Colonic mucosa (tissue), 4 donors: ENCODE data around the gene IFI27. TPM values are rescaled to one million over a fixed set of nuclear protein-coding genes. Genes with fewer than 3 reads are reported as not detected.
"Not testable (repeated sequence)": the region's sequence is repeated elsewhere in the genome, so short reads cannot be mapped to it uniquely, and the experiment has no call there.

Experiments
- DNase-seq: peaks from one replicate; pipeline ENCODE4 v3.0.0-alpha.2; 2020
- H3K27ac ChIP-seq: fragments of 200-600 bp; one replicate; pipeline ENCODE4 v1.8.0; 2021
- H3K27me3 ChIP-seq: fragments of 200-600 bp; one replicate; pipeline ENCODE4 v1.8.0; 2021
- H3K36me3 ChIP-seq: fragments of 200-600 bp; one replicate; pipeline ENCODE4 v1.8.0; 2021
- H3K4me1 ChIP-seq: fragments of 200-600 bp; one replicate; pipeline ENCODE4 v1.8.0; 2021; ENCODE audit warnings: mild to moderate bottlenecking
- H3K4me3 ChIP-seq: fragments of 200-600 bp; one replicate; pipeline ENCODE4 v1.8.0; 2021
- H3K9ac ChIP-seq, 2 donors: one replicate each; pipeline ENCODE4 v1.7.0; 2013; ENCODE audit warnings: control low read depth in 2 of 2, low read depth in 2 of 2, low read length in 2 of 2
- H3K9me3 ChIP-seq: fragments of 200-600 bp; one replicate; pipeline ENCODE4 v1.8.0; 2021
- CTCF ChIP-seq: fragments of 200-600 bp; IDR thresholded peaks from one replicate; pipeline ENCODE4 v1.8.0; 2022; ENCODE audit warnings: antibody characterized with exemption, mild to moderate bottlenecking
- intact Hi-C: fragments of 100-400 bp; cut with DNase I; formaldehyde crosslinking; loops from one replicate; pipeline ENCODE4 v1.14.1; 2022
- total RNA-seq, 2 donors: library from RNA; stranded (reverse); fragmentation: NEBNext Ultra II Directional in 1 of 2; extraction: Animal tissue kit (Norgen Biotek cat#: 25700) in 1 of 2; gene quantifications; one replicate each; pipeline ENCODE4 v1.2.1, GENCODE V29; 2021
- donor health status: healthy.
- donor health status: DM: no; HTN: no; CAD: no.
- donor health status: DM: no; HTN: no; CAD: no.

Gene IFI27
- total RNA-seq, 2 donors from 2014 or later = 219 to 709 TPM

- Histone ChIP-seq H3K36me3 (no peaks in the 10 kb centered on the region), H3K27ac (no peak overlapping the region), H3K4me1 (no peaks in the 10 kb centered on the region), H3K9me3 (no peaks in the 10 kb centered on the region), H3K27me3 (no peaks in the 10 kb centered on the region), H3K9ac (no peak overlapping the region), H3K4me3 (no peak overlapping the region)
- intact Hi-C loops = no loop called here
- DNase-seq = no peak
- TF ChIP-seq CTCF = no peak
These were observed 43.3 kb downstream of the IFI27 start for GRCh38 chr14:94153750-94154342.

- H3K4me3 ChIP-seq, DNase-seq, intact Hi-C loops, H3K4me1 ChIP-seq, H3K9me3 ChIP-seq, H3K9ac ChIP-seq, H3K27ac ChIP-seq, H3K36me3 ChIP-seq, H3K27me3 ChIP-seq: not testable (repeated sequence)
These were observed 45.6 kb downstream of the IFI27 start for GRCh38 chr14:94156143-94156542.

- H3K27ac ChIP-seq = no peak overlapping the region
- intact Hi-C loops = no loop called here
- DNase-seq = no peak
These were observed 46.7 kb downstream of the IFI27 start for GRCh38 chr14:94157197-94157596.

GRCh38 chr14:94158239-94158883 lies 47.8 kb downstream of the IFI27 start:
- intact Hi-C loops = no loop called here
- no peak overlapping the region for H3K9ac ChIP-seq
- no peak for TF ChIP-seq CTCF

More at GRCh38 chr14:94157197-94157596, 46.7 kb downstream of the IFI27 start:
- no peaks in the 10 kb centered on the region for H3K4me1 ChIP-seq
- H3K4me3 ChIP-seq = no peak overlapping the region
- H3K9ac ChIP-seq = no peak overlapping the region
- H3K27me3 ChIP-seq = no peaks in the 10 kb centered on the region
- H3K36me3 ChIP-seq = no peaks in the 10 kb centered on the region
- no peaks in the 10 kb centered on the region for H3K9me3 ChIP-seq
- TF ChIP-seq CTCF = no peak

GRCh38 chr14:94161058-94161457 lies 50.5 kb downstream of the IFI27 start:
- no peak for DNase-seq
- intact Hi-C loops = no loop called here
- no peaks in the 10 kb centered on the region for H3K9me3 ChIP-seq
- no peaks in the 10 kb centered on the region for H3K4me1 ChIP-seq
- no peak overlapping the region for H3K9ac ChIP-seq
- no peaks in the 10 kb centered on the region for H3K36me3 ChIP-seq
- H3K27ac ChIP-seq = no peak overlapping the region
- TF ChIP-seq CTCF = no peak
- H3K4me3 ChIP-seq = no peak overlapping the region
- no peaks in the 10 kb centered on the region for H3K27me3 ChIP-seq

More at GRCh38 chr14:94158239-94158883, 47.8 kb downstream of the IFI27 start:
- no peak overlapping the region for H3K27ac ChIP-seq
- DNase-seq = no peak
- H3K36me3 ChIP-seq = no peaks in the 10 kb centered on the region
- no peaks in the 10 kb centered on the region for H3K4me1 ChIP-seq
- H3K27me3 ChIP-seq = no peaks in the 10 kb centered on the region
- no peaks in the 10 kb centered on the region for H3K9me3 ChIP-seq
- no peak overlapping the region for H3K4me3 ChIP-seq

GRCh38 chr14:94161981-94162380 lies 51.4 kb downstream of the IFI27 start:
- no peaks in the 10 kb centered on the region for H3K9me3 ChIP-seq
- no peaks in the 10 kb centered on the region for H3K36me3 ChIP-seq
- H3K9ac ChIP-seq = no peak overlapping the region
- H3K4me3 ChIP-seq = no peak overlapping the region
- H3K27ac ChIP-seq = no peak overlapping the region
- TF ChIP-seq CTCF = no peak
- no peak for DNase-seq
- H3K27me3 ChIP-seq = no peaks in the 10 kb centered on the region
- intact Hi-C loops = no loop called here
- H3K4me1 ChIP-seq = no peaks in the 10 kb centered on the region
